ENCODE data around the gene CORO2A.
"Not testable (repeated sequence)": the region's sequence is repeated elsewhere in the genome, so short reads cannot be mapped to it uniquely, and the experiment has no call there.

Gene CORO2A

DNA sequence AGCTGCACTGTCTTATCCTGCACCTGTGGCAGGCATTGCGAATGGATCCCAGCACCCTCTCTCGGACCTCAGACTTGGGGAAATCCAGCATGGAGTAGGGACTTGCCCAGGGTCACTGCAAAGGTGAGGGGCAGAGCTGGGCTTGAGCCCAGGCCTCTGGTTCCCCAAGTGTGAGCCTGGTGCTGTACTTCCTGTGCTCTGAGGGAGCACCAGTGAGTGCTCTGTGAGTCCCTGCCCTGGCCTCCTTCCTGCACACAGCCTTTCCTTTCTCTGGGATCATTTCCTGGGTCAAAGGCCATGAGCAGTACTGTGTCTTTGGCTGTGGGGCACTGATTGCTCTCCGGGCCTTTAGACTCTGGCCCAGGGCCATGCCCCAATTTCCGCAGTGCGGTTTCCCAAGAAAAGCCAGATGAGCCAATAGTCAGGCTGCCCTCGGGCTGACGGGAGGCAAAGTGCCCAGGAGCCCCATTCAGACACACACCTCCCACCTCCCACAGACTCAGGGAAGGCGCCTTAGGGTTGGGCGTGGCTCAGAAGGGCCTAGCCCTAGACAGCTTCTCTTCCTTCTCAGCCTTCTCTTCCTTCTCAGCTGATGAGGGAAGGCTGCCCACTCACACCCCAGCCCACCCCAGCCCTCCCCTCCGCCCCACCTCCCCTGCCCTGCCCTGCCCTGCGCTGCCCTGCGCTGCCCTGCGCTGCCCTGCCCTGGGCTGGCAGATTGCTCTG, 50.1 kb downstream of the CORO2A start:
- no peak for DNase-seq (ENCODE audit: low spot score)

DNA sequence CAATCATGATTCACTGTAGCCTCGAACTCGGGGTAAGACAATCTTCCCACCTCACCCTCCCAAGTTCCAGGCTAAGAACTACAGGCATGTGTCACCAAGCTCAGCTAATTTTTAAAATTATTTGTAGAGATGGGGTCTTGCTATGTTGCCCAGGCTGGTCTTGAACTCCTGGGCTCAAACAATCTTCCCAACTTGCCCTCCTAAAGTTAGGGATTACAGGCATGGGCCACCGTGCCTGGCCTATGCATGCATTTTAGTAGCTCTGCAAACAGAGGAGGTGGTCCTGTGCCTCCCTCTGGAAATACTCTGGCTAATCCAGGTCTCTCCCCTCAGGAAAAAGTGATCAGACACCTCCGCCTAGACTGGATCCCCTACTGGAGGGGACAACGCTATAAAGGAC, 51.9 kb downstream of the CORO2A start:
- no peak for DNase-seq (ENCODE audit: low spot score)

DNA sequence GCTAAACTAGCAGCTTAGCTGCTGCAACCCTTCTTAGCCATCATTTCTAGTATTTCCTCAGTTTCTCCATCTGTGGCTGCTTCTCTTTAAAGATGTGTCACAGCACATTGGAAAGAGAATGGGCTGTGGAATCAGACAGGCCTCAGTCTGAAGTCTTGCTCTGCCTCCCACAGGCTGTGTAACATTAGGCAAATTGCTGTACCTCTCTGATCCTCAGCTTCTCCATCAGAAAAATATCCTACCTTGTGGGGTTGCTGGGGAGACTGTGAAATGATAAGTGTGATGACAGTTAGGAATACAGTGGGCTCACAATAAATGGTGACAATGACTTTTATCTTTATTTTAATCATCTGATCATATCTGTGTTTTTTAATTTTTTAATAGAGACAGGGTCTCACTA, 55.9 kb downstream of the CORO2A start:
- DNase-seq (ENCODE audit: low spot score): no peak

DNA sequence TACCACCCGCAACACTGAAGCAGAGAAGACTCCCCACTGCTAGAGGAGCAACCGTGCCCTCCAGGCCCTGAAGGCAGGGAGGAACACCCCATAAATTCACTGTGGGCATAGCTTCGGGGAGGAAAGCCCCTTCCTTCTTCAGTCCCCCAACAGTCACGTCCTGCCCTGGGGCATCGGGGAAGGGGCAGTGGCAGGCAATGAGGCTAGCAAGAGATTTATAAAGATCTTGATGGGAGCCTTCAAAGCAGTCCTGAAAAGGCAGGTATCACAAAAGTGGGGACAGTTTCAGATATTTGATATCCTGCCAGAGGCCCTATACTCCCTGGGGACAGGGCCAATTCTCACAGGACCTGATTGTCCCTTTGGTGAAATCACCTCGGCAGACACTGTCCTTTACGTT, 56.5 kb downstream of the CORO2A start:
- DNase-seq (ENCODE audit: low spot score): no peak

DNA sequence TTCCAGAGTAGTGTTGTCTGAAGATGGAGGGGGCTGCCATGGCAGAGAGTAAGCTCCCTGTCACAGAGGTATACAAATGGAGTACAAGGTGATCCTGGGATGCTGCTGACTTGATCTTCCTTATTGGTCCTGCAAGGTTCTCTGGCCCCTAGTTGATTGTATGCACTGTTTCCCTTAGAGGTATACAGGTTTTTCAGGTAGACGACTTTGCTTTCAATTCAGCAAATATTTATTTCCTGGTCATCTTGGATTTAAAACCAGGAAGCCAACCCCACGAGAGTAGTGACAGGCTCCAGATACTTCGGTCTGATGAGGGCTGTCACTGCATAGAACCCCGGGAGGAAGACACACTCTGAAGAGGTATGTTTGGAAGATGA, 56.9 kb downstream of the CORO2A start:
- DNase-seq (ENCODE audit: low spot score): no peak

DNA sequence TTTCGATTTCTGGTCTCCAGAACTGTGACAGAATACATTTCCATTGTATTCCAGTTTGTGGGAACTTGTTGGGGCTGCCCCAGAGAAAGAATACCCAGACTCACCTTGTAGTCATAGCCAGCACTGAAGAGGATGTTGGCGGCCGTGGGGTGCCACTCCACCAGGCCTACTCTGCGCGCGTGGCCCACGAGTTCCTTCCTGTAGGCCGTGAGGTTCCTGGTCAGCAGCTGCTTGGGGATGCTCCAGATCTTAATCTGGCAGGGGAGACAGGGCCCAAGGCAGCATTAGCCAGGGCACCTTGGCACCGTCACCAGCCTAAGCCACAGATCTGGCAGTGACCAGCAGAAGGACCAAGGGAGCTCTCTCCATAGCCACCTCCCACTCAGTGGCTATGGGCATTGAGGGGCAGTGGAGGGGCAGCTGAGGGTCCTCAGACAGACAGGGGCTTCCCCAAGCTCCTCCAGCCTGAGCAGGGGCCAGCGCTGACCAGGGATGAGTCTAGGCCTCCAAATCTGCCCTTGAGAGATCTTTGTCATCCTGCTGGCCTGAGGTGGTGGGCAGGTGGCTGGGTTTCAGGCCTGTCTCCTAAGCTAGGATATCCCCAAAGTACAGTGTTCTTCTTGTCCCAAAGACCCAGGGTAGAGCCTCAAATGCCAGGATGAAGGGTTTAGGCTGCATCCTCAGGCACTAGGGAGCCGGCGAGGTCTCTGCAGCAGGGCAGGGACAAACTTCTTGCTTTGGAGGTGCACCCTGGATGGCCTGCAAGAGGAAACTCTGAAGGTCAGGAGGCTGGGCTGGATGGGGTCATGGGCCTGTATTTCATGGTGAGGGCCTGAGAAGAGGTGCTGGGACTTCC, 57.5 kb downstream of the CORO2A start:
- DNase-seq (ENCODE audit: low spot score): no peak

DNA sequence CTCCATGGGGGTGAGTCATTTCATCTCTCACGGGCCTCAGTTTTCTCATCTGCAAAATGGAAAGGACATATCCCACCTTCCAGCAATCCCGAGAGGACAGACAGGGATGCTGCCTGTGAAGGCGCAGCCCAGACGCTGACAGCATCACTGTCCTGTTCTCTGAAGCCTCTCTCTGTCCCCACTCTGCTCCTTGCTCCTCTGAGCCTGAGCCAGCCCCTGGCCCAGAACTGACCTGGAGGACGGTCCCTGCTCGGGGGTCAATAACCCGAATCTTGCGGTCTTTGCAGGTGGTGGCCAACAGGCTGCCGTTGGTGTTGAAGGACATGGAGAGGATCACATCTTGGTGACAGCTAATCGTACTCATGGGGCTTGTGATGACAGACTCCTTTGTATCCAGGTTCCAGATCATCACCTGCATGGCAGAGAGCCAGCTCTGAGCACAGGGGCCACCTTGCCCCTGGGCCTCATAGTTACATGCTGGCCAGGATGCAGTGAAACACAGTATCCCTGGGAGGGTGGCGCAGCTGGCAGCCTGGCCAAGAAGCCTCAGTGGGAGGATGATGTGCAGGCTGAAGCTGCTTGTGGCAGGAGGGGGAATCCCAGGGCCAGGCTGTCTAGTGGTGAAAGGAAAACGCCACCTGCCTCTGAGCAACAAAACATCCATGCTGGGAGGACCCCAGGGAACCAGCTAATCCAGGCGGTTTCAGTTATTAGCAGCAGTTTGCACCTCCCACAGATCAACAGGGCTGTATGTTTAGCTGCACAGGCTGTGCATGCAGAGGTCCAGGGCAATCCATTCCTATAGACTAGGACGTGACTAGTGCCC, 59.4 kb downstream of the CORO2A start:
- DNase-seq (ENCODE audit: low spot score): no peak

DNA sequence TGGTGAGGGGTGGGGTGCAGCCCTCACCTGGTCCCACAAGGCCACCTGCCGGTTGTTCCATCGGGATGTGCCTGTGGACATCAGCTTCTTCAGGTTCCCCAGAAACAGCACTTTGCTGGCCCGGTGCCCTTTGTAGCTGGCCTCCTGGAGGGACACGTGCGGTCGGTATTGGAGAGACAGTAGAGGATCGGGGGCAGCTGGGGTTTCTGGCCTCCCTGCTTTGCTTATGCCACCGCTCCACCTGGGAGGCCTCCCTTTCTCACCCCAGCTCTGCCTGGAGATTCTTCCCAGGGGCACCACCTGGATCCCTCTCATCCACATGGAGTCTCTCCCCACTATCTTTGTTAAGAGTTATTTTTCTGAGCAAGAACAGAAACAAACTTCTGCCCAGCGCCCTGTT, 60.3 kb downstream of the CORO2A start:
- no peak for DNase-seq (ENCODE audit: low spot score)

DNA sequence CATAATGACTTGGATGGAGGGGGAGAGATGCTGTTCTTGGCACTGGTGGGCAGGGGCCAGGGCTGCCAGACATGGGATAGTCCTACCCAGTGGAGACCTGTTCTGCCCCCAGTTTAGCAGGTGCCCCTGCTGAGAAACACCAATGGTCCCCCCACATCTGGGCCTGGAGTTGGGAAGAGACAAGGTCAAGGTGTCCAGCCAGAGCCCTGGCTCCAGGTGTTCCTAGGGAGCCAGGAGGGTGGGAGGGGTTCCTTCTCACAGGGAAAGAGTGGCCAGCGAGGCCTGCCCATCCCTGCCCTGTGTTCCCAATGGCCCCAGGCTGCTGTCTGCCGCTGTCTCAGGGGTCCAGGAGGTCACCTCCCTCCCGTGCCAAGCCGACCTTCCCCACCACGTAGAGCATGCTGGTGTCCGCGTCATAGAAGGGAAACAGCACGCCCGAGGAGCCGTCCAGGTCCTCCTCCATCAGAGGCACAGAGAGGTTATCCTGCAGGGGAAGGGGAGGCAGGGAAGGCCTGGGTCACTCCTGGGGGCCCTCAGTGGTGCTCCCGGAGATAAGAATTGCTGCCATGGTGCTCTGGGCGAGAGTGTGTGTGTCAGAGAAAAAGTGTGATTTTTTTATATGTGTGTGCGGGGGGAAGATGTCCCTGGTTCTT, 61.7 kb downstream of the CORO2A start:
- no peak for DNase-seq (ENCODE audit: low spot score)

DNA sequence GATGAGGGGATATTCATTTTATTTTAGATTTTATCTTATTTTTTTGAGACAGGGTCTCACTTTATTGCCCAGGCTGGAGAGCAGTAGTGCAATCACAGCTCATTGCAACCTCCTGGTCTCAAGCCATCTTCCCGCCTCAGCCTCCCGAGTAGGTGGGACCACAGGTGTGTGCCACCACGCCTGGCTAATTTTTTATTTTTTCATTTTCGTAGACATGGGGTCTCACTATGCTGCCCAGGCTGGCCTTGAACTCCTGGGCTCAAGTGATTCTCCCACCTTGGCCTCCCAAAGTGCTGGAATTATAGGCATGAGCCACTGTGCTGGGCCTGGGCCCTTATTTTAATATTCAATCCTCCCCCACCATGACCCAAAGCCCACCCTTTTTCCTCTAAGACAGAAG, 62.4 kb downstream of the CORO2A start:
- DNase-seq (ENCODE audit: low spot score): not testable (repeated sequence)

DNA sequence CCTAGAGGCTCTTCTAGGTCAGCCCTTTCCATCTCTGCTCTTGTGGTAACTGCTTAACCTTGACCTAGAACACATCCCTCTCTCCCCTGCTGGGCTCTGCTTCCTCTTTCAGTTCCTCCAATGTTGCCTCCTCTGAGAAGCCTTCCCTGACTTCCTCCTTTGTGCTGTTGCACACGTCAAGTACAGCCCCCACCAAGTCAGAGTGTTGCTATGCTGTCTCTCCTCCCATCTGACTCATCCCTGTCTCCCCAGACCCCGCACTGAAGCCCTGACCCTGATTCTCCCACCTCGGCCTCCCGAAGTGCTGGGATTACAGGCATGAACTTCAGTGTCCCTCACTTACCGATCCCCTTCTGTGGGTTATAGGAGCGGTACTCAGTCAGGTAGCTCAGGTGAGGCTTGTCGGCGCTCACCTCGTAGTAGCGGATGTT, 63.0 kb downstream of the CORO2A start:
- no peak for DNase-seq (ENCODE audit: low spot score)

DNA sequence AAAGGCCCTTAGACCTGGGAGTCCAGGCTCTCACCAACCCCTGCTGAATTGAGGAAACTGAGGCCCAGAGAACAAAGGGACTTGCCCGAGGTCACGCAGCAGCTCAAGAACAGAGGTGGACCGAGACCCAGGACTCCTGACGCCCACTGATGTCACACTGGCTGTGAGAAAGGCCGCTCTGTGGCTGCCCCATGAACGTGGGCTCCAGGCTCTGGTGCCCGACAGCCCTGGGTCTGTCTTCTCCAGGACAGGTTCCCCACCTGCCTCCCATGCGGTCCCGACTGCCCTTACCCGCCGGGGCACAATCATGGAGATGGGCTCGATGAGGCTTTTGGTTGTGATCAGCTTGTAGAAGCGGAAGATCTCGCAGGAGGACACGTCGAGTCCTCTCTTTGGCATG, 64.1 kb downstream of the CORO2A start:
- DNase-seq (ENCODE audit: low spot score): no peak

DNA sequence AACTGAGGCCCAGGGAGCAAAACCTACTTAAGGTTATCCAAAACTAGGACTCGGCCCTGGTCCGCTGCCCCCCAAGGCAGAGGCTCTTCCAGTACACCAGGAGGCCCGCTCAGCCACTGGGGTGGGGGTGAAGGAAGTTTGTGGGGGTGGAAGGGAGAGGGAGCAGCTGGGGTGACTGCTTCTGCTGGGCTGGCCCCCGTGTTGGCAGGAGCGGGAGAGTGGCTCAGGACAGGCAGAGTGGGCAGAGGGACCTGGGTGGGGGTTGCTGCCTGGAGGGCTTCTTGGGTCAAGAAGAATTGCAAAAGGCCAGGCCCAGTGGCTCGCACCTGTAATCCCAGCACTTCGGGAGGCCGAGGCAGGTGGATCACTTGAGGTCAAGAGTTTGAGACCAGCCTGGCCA, 65.2 kb downstream of the CORO2A start:
- DNase-seq (ENCODE audit: low spot score): no peak

DNA sequence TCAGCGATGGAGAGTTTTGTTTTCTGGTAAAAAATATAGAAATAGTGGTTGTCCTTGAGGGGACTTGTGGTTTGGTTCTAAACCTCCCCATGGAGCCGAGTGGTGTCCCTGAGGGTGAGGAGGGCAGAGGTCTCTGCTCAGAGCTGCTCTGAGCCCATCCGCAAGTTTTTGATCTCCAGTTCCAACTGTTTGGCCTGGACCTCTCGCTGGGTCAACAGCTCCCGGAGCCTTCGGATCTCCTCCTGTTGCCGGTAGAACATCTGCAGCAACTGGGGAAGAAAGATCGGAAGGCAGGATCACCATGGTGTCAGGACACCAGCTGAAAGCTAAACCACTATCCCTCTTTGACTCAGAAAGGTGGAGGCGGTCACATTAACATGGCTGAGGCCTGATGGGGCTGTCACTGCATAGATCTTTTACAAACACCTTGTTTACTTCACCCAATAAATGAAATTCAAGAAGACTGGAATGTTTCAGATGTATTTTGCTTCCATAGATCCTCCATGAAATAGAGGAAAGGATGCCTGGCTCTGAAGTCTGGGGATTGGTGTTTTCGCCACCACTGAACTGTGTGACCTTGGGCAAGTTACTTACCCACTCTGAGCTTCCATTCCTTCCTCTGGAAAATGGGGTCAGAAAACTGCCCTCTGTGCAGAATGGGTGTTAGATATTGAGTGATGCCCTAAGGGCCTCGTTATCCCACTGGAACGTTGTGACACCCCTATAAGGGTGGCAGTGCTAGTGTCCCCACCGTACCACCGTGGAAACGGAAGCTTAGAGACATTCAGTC, 67.6 kb downstream of the CORO2A start:
- no peak for DNase-seq (ENCODE audit: low spot score)

DNA sequence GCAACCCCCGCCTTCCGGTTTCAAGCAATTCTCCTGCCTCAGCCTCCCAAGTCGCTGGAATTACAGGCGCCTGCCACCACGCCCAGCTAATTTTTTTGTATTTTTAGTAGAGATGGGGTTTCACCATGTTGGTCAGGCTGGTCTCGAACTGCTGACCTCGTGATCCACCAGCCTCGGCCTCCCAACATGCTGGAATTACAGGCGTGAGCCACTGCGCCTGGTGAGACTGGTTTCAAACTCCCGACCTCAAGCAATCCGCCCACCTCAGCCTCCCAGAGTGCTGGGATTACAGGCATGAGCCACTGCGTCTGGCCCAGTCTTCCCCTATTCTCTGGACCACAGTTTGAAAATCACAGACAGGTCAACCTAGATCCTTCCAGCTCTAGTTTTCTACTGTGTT, 68.3 kb downstream of the CORO2A start:
- not testable (repeated sequence) for DNase-seq (ENCODE audit: low spot score)

DNA sequence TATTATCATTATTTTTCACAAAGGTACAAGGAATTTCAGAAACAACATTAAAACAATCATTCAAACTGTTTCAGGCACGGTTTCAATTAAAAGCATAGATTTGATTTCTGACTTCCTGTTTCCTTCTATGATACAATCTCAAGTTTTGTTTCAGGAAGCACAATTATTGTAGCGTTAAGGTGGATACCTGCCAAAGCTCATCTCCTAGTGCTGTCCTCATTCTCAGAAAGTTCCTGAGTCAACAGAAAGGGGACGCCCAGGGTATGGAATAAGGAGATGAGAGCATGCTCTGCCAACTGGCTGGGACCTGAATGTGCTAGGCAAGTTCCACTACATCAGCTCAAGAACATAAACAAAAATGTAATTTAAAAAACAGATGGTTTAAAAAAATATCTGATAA, 71.4 kb downstream of the CORO2A start:
- DNase-seq (ENCODE audit: low spot score): no peak

DNA sequence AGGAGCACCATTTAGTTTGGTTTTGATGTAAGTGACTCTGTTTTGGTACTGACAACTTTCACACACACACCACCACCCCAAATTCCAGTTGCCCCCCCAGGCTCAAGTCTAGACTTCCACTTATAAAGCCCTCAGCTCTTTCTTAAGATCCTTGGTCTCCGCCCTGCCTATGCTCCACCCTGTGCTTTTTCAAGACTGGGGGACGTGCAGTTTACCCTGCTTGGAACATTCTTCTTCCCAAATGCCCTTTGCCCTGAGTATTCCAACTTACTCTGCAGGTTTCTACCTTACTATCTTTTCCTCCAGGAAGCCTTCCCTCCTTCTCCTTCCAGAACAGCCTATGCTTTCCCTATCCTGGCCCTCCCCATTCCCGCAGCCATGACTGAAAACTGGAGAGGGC, 72.0 kb downstream of the CORO2A start:
- DNase-seq (ENCODE audit: low spot score): no peak

DNA sequence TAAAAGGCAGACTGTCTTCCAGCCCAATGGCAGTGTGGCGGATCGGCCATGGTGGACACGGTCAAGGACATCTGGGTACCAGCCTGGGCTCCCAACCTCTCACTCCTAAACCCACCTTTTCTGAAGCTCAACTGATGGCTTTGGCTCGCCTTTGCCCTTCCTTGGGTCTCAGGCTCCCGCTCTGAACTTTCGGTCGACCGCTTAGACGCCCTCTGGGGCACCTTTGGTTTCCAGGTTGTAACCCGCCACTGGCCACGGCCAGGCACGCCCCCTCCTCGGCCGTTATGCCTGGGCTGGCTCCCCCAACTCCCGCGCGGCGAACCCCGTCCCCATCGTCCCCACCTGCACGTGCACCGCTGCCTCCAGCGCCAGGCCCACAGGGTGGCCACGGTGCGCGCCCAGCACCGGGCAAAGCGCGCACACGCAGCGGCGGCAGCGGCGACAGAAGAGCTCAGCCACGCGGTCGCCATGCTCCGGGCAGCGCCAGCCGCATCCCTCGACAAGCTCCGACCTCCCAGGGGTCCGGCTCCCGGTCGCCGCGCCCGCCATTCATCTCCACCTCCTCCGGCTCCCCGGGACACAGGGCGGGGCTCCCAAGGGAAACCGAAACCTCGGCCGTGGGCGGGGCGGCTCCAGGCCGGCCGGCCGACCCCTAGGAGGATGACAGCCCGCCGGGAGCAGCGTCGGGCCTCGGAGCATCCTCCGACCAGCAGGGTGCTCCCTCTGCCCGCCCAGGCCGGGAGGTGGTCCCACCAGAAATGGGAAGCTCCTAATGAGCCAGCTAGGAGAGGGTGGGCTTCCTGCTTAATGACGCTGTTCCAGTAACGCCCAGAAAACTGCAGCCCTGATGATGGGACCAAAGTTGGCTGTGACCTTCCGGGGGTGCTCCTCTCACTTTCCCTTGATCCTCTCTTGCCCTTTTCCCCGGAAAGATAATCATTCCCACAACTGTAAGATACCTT, 73.5 kb downstream of the CORO2A start, which contains the start of gene TRIM14:
TSS of gene TRIM14 (minus strand) at position 583 of the 962 bp plus-strand sequence. CDS start at position 549, 34 bp downstream.
- DNase-seq (ENCODE audit: low spot score): peak; percentile 94

DNA sequence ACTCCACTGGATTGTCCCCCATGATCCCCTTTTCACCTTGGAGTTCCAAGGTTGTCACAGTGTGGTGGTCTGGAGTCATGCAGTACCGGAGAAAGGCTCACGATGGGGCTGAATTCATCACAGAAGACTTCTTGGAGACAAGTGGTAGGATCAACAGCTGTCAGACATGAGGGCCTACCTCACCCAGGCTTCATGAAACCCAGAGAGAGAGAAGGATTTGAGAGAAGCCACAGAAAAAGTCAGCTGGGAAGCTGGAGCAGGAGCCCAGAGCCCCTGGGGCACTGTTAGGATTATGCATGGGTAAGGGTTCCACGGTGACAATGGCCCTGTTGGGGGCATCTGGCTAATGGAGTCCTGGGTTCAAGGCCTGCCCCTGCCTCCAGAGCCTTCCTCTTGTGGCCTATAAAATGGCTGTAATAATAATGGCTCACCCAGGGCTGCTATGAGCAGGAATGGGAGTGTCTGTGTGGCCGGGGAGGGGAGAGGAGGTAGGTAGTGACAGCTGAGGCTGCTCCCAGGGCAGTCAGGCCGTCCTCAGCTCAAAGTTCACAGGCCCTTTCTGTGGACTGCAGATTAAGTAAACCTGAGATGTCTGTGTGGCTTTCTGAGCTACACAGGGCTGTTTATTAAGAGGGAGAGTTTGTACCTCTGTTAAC, 74.3 kb downstream of the CORO2A start:
- DNase-seq (ENCODE audit: low spot score): peak; percentile 45

Measured in AG08396 (cell line).